Astrocyte of the spinal cord (primary cell): Measurements from ENCODE around the gene TKT.

Experiments used
- DNase-seq: peaks from one replicate; pipeline ENCODE4 v3.0.0; 2011; ENCODE audit warnings: low read depth, low spot score
- H3K4me3 ChIP-seq: 2 replicates; pipeline ENCODE4 v1.5.1; 2011; ENCODE audit warnings: low read depth, mild to moderate bottlenecking, low read length, moderate library complexity
- CTCF ChIP-seq: IDR thresholded peaks from 2 replicates; pipeline ENCODE4 v1.5.1; 2012; ENCODE audit warnings: low read depth, mild to moderate bottlenecking, low read length, inconsistent platforms
- in situ Hi-C: cut with HindIII; loops from 2 replicates; pipeline ENCODE4 v1.10.0; 2017; ENCODE audit warnings: low sequenced_read_pairs

TKT gene

DNA sequence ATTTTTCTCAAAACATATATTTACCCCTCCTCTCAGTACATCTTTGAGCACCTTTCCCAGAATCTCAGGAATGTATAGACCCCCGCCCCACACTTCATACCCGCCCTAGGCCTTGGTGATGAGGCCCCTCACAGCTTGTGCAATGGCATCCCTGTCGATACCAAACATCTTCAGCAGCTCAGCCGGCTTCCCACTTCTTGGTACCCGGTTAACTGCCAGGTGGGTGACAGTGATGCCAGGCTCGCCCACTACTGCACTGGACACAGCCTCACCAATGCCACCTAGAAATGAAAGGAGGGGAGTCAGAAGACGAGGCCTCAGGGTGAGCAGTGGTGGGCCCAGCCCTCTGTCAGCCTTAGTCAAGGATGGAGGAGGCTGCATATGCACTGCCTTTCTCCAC is 30.2 kb downstream of the TKT start:
- in situ Hi-C loops: no loop called here
- no peak overlapping the region for H3K4me3 ChIP-seq
- no peak for TF ChIP-seq CTCF
- DNase-seq: no peak

- TF ChIP-seq CTCF: no peak
- in situ Hi-C loops: no loop called here
- no peak for DNase-seq
- no peak overlapping the region for H3K4me3 ChIP-seq
These were observed 30.6 kb downstream of the TKT start for GRCh38 chr3:53225181-53225580.

DNA sequence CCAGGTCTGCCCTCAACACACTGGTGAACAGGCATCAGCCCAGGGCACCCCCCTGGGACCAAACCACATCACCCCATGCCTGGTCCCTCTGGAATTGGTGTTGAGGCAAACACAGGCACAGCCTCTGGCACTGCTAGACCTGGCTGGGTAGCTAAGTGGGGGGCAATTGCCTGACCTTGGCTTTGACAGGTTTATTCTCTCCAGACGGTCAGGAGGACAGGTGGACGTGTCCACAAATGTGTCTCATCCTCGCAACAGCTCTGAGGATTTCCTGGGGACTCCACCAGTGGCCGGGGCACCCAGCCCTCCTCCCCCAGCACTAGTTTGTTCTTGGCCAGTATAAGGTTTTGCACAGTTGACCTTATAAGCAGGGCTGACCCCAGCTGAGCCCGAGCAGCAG is 31.3 kb downstream of the TKT start:
- in situ Hi-C loops: no loop called here
- no peak for TF ChIP-seq CTCF
- no peak for DNase-seq
- H3K4me3 ChIP-seq: no peak overlapping the region

GRCh38 chr3:53224026-53224425 is 31.8 kb downstream of the TKT start:
- no peak for TF ChIP-seq CTCF
- in situ Hi-C loops: no loop called here
- DNase-seq: no peak

DNA sequence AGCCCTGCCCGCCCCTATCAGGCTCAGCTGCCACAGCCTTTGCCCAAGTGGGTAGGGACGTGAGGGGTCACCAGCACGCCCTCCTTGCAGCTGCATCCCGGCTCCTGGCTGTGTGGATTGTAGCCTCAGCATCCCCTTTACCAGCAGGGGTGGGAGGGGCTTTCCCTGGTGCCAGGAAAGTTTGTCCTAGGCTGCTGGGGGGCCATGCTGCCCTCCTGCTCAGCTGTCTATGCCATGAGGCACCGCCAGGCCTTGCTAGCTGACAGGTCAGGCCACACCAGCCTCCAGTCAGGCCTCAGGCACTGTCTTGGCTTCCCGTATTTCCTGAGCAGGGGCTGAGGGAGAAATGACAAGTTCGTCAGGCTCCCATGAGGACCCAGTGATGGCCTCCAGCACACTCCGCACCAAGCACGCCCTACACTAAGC is 32.3 kb downstream of the TKT start:
- no peak overlapping the region for H3K4me3 ChIP-seq
- in situ Hi-C loops: no loop called here
- no peak for TF ChIP-seq CTCF
- no peak for DNase-seq

More at GRCh38 chr3:53224026-53224425, 31.8 kb downstream of the TKT start:
- no peak overlapping the region for H3K4me3 ChIP-seq

DNA sequence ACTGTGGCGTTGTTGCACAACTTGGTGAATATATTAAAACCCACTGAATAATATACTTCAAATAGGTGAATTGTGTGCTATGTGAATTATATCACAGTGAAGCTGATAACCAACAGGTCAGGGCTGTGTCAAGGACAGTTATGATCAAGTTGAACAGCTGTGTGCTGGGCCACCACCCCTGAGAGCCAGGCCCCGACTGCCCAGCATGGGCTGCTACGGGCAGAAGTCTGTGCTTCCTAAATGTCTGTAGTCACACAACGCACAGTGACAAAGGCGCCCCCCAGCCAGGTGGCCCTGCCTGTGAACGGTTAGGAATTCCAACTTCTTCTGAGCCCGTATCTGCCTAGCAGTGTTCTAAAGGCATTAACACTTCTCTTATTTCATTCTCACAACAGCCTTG is 32.8 kb downstream of the TKT start:
- no peak overlapping the region for H3K4me3 ChIP-seq
- DNase-seq: no peak
- in situ Hi-C loops: no loop called here
- no peak for TF ChIP-seq CTCF

DNA sequence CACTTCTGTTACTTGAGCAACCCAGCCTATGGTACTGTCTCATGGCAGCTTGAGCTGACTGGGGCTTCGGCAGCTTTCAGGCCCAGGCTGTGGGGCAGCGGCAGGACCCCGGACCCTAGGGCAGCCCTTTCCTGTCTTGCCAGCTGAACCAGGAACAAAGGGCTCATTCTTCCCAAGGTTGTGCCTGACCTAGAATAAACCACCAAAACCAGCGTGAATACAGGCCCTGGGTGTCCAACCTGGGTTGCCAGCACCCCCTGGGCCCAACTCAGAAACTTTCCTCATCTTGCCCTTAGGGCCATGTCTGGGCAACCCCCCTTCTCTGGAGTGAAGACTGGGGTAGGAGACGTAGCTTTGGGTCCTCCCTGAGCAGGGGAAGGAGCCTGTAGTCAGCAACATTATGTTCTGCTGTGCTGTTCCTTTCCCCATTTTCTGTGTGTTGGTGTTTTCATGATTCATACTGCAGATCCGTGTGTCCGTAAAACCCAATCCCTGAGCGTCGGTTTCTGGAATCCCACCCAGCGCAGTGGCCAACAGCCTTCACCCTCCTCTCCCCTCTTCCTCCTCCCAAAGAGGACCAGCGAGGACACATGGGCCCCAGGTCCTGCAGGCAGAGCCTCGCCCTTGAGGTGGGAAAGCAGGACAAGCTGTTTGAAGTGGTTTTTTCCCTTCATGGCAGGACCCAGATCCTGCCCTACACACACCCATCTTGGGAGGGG is 33.5 kb downstream of the TKT start:
- no peak for DNase-seq
- in situ Hi-C loops: no loop called here
- no peak overlapping the region for H3K4me3 ChIP-seq
- no peak for TF ChIP-seq CTCF
